ENCODE measurements around the gene NAPEPLD.
"Not testable (repeated sequence)": the region's sequence is repeated elsewhere in the genome, so short reads cannot be mapped to it uniquely, and the experiment has no call there.

Gene NAPEPLD

DNA sequence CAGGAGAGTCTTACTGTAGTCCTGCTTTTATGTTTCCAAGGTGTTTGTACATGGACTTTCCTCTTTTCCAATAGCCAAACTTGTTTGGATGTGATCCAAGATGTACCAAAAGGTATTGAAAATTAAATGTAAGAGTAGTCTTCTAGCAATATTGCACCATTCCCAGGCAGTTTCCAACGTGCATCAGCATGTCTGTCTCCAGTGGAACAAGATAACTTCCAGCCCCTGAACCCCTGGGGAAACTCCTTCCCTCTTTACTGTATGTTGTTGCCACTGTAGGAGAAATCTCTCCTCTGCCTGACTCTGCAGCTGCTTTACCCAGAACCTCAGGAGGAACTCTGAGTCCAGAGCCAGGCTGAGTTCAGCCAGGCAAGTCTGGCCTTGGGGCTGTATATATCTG lies 55.5 kb downstream of the NAPEPLD start:
- no peak overlapping the region for H3K4me3 ChIP-seq (ENCODE audit: low read depth, low read length)
- TF ChIP-seq, protein P1, sequence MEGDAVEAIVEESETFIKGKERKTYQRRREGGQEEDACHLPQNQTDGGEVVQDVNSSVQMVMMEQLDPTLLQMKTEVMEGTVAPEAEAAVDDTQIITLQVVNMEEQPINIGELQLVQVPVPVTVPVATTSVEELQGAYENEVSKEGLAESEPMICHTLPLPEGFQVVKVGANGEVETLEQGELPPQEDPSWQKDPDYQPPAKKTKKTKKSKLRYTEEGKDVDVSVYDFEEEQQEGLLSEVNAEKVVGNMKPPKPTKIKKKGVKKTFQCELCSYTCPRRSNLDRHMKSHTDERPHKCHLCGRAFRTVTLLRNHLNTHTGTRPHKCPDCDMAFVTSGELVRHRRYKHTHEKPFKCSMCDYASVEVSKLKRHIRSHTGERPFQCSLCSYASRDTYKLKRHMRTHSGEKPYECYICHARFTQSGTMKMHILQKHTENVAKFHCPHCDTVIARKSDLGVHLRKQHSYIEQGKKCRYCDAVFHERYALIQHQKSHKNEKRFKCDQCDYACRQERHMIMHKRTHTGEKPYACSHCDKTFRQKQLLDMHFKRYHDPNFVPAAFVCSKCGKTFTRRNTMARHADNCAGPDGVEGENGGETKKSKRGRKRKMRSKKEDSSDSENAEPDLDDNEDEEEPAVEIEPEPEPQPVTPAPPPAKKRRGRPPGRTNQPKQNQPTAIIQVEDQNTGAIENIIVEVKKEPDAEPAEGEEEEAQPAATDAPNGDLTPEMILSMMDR (IDR thresholded peaks at IDR 0.05; ENCODE audit: insufficient read depth, low read depth, low read length, missing control alignments), result no peak
- no peak for DNase-seq (ENCODE audit: low read depth)

DNA sequence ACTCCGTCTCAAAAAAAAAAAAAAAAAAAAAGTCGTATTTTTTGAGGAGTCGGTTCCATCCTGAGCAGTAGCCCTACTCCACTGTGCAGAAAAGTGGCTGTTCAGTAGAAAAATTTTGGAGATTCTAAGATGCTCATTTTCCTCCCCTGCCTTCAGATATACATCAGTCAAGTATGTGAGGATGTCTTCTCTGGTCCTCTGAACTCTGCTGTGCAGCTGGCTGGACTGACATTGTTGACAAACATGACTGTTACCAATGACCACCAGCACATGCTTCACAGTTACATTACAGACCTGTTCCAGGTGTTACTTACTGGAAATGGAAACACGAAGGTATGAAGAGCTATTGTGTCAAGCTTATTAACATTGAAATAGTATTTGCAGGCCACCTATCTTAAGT lies 56.6 kb downstream of the NAPEPLD start:
- H3K4me3 ChIP-seq (ENCODE audit: low read depth, low read length); DNase-seq (ENCODE audit: low read depth): not testable (repeated sequence)

DNA sequence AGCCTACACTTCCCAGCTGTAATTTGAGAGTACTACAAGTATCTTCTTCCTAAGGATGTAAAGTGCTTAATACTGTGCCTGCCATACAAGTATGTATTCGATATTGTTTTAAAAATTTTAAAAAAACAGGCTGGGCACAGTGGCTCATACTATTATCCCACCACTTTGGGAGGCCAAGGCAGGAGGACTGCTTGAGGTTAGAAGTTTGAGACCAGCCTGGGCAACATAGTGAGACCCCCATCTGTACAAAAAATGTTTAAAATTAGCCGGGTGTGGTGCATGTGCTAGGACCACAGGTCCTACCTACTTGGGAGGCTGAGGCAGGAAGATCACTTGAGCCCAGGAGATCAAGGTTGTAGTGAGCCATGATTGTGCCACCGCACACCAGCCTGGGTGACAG lies 65.7 kb downstream of the NAPEPLD start:
- TF ChIP-seq, protein P1 (IDR thresholded peaks at IDR 0.05; ENCODE audit: insufficient read depth, low read depth, low read length, missing control alignments), result no peak
- H3K4me3 ChIP-seq (ENCODE audit: low read depth, low read length), result no peak overlapping the region

DNA sequence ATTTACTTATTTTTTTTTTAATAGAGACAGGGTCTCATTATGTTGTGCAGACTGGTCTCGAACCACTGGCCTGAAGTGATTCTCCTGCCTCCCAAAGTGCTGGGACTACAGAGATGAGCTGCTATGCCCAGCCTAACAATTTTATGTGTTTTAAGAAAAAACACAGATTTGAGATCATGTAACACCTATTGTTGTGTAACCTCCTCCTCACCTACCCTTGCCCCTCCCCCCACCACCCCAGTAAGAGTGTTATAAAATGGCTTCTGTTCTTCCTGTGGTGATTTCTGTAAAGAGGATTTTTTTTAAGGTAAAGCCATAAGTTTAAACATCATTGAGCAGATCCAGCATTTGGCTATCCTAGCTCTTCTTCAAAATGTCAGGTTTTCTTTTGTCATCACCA lies 66.4 kb downstream of the NAPEPLD start:
- no peak overlapping the region for H3K4me3 ChIP-seq (ENCODE audit: low read depth, low read length)
- TF ChIP-seq, protein P1 (IDR thresholded peaks at IDR 0.05; ENCODE audit: insufficient read depth, low read depth, low read length, missing control alignments), result no peak
- DNase-seq (ENCODE audit: low read depth), result no peak

More for the DNA sequence above, 65.7 kb downstream of the NAPEPLD start:
- no peak for DNase-seq (ENCODE audit: low read depth)

DNA sequence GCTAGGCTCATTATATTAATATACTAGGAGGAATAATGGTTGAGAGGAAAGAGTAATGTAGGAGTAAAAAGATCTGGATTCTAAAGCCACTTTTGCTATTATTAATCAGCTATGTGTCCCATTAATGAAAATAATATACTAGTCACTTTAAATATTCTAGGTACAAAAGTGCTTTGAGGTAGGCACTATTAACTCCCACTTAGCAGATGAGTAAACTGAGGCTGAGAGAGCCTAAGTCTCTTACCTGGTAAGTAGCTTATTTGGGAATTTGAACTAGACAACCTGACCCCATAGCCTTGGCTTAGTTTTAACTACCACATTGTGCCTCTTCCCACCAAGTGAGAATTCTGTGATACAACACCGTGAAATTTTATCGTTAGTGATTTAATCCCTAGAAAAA lies 68.0 kb downstream of the NAPEPLD start:
- TF ChIP-seq, protein P1 (IDR thresholded peaks at IDR 0.05; ENCODE audit: insufficient read depth, low read depth, low read length, missing control alignments), result no peak
- DNase-seq (ENCODE audit: low read depth), result no peak
- no peak overlapping the region for H3K4me3 ChIP-seq (ENCODE audit: low read depth, low read length)

DNA sequence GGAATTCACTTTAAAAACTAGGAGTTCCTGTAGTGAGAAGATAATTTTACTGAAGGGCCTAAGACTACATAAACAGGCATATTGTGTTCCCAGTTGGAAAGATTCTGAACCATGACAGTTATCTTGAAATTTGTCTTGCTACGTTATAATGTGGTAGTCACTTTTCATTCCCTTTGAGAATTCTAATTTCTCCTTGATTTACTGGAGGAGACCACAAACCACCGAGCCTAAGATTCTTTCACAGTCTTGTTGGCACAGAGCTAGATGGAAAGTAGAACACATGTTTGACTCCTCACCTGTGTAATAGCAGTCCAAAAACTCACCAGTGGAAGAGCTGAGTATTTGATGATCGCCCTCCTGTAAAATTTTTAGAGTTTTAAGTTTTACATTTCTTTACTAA lies 69.1 kb downstream of the NAPEPLD start:
- TF ChIP-seq, protein P1 (IDR thresholded peaks at IDR 0.05; ENCODE audit: insufficient read depth, low read depth, low read length, missing control alignments), result no peak
- DNase-seq (ENCODE audit: low read depth), result no peak

DNA sequence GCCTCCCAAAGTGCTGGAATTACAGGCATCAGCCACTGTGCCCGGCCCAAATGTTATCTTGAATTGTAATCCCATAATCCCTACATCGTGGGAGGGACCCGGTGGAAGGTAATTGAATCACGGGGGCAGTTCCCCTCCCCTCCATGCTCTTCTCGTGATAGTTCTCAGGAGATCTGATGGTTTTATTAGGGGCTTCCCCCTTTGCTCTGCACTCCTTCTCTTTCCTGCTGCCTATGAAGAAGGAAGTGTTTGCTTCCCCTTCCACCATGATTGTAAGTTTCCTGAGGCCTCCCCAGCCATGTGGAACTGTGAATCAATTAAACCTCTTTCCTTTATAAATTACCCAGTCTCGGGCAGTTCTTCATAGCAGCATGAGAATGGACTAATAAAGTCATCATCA lies 70.7 kb downstream of the NAPEPLD start:
- DNase-seq (ENCODE audit: low read depth); H3K4me3 ChIP-seq (ENCODE audit: low read depth, low read length): not testable (repeated sequence)

More for the DNA sequence above, 69.1 kb downstream of the NAPEPLD start:
- no peak overlapping the region for H3K4me3 ChIP-seq (ENCODE audit: low read depth, low read length)

DNA sequence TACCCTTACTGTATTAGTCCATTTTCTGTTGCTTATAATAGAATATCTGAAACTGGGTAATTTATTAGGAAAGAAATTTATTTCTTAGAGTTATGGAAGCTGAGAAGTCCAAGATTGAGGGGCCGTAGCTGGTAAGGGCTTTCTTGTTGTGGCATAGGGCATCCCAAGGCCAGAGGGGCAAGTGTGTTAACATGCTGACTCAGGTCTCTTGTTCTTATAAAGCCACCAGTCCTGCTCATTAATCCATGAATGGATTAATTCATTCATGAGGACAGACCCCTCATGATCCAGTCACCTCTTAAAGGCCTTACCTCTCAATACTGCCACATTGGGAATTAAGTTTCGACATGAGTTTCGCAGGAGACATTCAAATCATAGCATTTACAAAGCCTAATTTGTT lies 71.6 kb downstream of the NAPEPLD start:
- TF ChIP-seq, protein P1 (IDR thresholded peaks at IDR 0.05; ENCODE audit: insufficient read depth, low read depth, low read length, missing control alignments), result no peak
- no peak for DNase-seq (ENCODE audit: low read depth)
- no peak overlapping the region for H3K4me3 ChIP-seq (ENCODE audit: low read depth, low read length)
